HEK293T (cell line): Measurements from ENCODE around the gene TANC1.
A peak's percentile ranks its signal among the peaks of the same experiment; 100 is the strongest.

Experiments
- CTCF ChIA-PET: fragments of 350-600 bp; formaldehyde crosslinking; extraction: SDS; loops from one replicate; lab custom pipeline; 2021; ENCODE audit warnings: antibody characterized with exemption, inconsistent platforms; lab: Yijun Ruan, JAX
- POLR2A ChIA-PET: fragments of 350-600 bp; formaldehyde crosslinking; extraction: SDS; loops from one replicate; lab custom pipeline; 2020; ENCODE audit warnings: antibody characterized with exemption, inconsistent platforms; lab: Yijun Ruan, JAX
- DNase-seq: peaks from one replicate; pipeline ENCODE4 v3.0.0; 2012; ENCODE audit warnings: mixed read lengths; ENCODE audit errors: extremely low spot score
- ARNT ChIP-seq: fragments of 450-650 bp; IDR thresholded peaks from 2 replicates; pipeline ENCODE4 v1.6.1; 2017; ENCODE audit warnings: mild to moderate bottlenecking
- BHLHE40 ChIP-seq: fragments of 450-650 bp; IDR thresholded peaks from 2 replicates; pipeline ENCODE4 v1.6.1; 2016; ENCODE audit warnings: mild to moderate bottlenecking, moderate library complexity, borderline replicate concordance
- CTBP1 ChIP-seq: fragments of 450-650 bp; IDR thresholded peaks from 2 replicates; pipeline ENCODE4 v1.6.1; 2016; ENCODE audit warnings: borderline replicate concordance
- ELF4 ChIP-seq: fragments of 450-650 bp; IDR thresholded peaks from 2 replicates; pipeline ENCODE4 v1.6.1; 2017; ENCODE audit warnings: antibody characterized with exemption
- FOXA1 ChIP-seq: fragments of 450-650 bp; IDR thresholded peaks from 2 replicates; pipeline ENCODE4 v1.6.1; 2016; ENCODE audit warnings: mild to moderate bottlenecking
- FOXK2 ChIP-seq: fragments of 450-650 bp; IDR thresholded peaks from 2 replicates; pipeline ENCODE4 v1.6.1; 2016; ENCODE audit warnings: mild to moderate bottlenecking
- FOXM1 ChIP-seq: fragments of 450-650 bp; IDR thresholded peaks from 2 replicates; pipeline ENCODE4 v1.6.1; 2017; ENCODE audit warnings: mild to moderate bottlenecking, borderline replicate concordance
- HDGF ChIP-seq: fragments of 450-650 bp; IDR thresholded peaks from 2 replicates; pipeline ENCODE4 v1.6.1; 2017; ENCODE audit warnings: antibody characterized with exemption, borderline replicate concordance
- L3MBTL2 ChIP-seq: fragments of 450-650 bp; conservative IDR thresholded peaks from 2 replicates; pipeline ENCODE4 v1.6.1; 2016; ENCODE audit warnings: mild to moderate bottlenecking
- LEF1 ChIP-seq: fragments of 450-650 bp; IDR thresholded peaks from 2 replicates; pipeline ENCODE4 v1.6.1; 2017; ENCODE audit warnings: mild to moderate bottlenecking, borderline replicate concordance
- NFRKB ChIP-seq: fragments of 450-650 bp; IDR thresholded peaks from 2 replicates; pipeline ENCODE4 v1.6.1; 2016; ENCODE audit warnings: mild to moderate bottlenecking, moderate library complexity
- PKNOX1 ChIP-seq: fragments of 450-650 bp; IDR thresholded peaks from 2 replicates; pipeline ENCODE4 v1.6.1; 2016
- SP1 ChIP-seq: fragments of 450-650 bp; IDR thresholded peaks from 2 replicates; pipeline ENCODE4 v1.6.1; 2017
- SUZ12 ChIP-seq: fragments of 450-650 bp; IDR thresholded peaks from 2 replicates; pipeline ENCODE4 v1.6.1; 2016; ENCODE audit warnings: mild to moderate bottlenecking
- TARDBP ChIP-seq: fragments of 450-650 bp; IDR thresholded peaks from 2 replicates; pipeline ENCODE4 v1.6.1; 2016
- ZNF384 ChIP-seq: fragments of 450-650 bp; IDR thresholded peaks from 2 replicates; pipeline ENCODE4 v1.6.1; 2016

TANC1 gene

DNA sequence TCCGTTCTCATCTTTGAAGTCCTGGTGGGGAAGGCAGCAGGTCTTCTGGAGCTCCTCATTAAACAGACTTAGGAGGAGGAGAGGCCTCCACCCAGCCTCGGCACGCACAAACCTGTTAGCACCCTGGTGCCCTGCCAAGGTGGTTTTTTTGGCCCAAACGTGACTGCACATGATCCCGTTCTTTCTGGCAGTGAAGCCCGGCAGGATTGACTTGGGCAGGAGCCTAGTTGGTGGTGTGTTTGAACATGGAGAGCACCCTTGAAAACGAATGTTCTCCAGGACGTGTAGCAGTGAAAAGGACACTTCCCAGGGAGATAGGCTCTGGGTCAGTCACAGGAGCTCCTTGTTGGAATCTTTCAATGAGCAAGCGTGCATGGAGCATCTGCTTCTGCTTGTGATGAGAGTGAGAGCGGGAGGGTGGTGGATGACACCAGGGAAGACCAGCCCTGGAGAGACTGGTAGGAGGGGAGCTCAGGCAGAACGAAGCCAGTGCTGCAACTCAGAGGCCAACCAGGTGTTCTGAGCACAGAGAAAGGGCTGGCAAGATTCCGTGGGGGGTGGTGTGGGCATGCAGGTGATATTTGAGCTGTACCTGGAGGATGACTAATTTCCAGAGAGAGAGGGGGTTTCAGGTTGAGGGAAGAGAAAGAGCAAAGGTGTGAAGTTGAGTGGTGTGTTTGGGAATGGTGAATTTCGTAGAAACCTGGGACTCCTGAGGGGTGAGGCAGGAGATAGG, 73.8 kb downstream of the TANC1 start:
- no peak for DNase-seq
- no peak for TF ChIP-seq FOXK2
- no peak for TF ChIP-seq FOXA1
- no peak for TF ChIP-seq SUZ12
- no peak for TF ChIP-seq ELF4
- TF ChIP-seq HDGF: no peak
- TF ChIP-seq NFRKB: no peak
- no peak for TF ChIP-seq ARNT
- TF ChIP-seq FOXM1: no peak
- POLR2A ChIA-PET: no interaction called here
- CTCF ChIA-PET: interaction anchor here (0.5 kb wide), 1 partner anchor 175 kb away, joined by 3 read pairs; no protein-coding TSS in a partner anchor

GRCh38 chr2:159043710-159044109, 75.3 kb downstream of the TANC1 start:
- CTCF ChIA-PET: no interaction called here

GRCh38 chr2:159044804-159045286, 76.4 kb downstream of the TANC1 start:
- POLR2A ChIA-PET: no interaction called here
- DNase-seq: no peak
- CTCF ChIA-PET: interaction anchor here (0.8 kb wide), 3 partner anchors 9 to 62 kb away, joined by 3 to 8 read pairs (median 4); no protein-coding TSS in a partner anchor
- TF ChIP-seq TARDBP: no peak
- TF ChIP-seq CTBP1: no peak
- no peak for TF ChIP-seq NFRKB
- no peak for TF ChIP-seq L3MBTL2
- TF ChIP-seq PKNOX1: no peak
- TF ChIP-seq ZNF384: no peak
- TF ChIP-seq FOXM1: no peak
- no peak for TF ChIP-seq SP1
- TF ChIP-seq ARNT: no peak
- TF ChIP-seq ELF4: no peak
- no peak for TF ChIP-seq FOXA1
- TF ChIP-seq SUZ12: no peak
- no peak for TF ChIP-seq BHLHE40
- TF ChIP-seq LEF1: no peak
- no peak for TF ChIP-seq HDGF
- TF ChIP-seq FOXK2: no peak

More at GRCh38 chr2:159043710-159044109, 75.3 kb downstream of the TANC1 start:
- no peak for TF ChIP-seq FOXA1
- POLR2A ChIA-PET: no interaction called here
- no peak for DNase-seq

DNA sequence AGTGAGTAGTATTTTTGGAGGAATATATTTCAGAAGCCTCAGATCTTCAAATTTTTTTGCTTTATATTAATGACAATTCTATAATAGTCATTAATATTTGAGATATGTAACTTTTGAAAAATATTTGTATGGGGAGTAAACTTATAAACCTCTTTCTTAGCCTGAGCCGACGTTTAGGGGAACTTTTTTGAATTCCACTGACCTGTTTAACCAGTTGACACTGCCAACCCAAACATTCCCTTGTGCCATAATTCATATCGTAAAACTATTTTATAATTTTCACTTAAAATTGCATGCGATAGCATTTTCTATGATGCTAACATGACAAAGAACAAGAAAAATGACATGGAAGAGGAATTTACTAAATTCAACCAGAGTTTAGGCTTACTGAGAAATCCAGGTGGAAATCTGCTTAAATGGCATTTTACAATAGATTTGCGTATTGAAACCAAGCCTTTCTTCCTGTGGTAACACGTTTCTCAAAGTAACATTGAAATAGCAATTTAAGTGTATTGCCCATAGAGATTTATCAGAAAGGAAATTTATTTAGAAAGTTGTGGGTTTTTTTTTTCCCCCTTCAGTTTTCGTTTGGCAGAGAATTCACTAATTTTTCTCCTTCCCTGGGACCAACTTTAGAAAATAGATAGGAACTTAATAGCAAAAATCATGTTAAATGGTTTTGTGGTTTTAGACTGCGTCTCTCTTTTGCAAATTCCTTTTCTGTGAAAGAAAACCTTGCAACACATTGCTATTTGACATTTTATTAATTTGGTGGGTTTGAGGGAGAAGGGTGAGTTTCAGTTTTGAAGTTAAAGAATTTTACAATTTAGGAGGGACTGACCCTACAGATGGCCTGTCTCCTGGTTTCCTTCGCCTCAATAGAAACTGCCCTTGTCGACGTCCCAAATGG, 77.4 kb downstream of the TANC1 start:
- ChIA-PET CTCF (no interaction called here), POLR2A (no interaction called here)
- no peak for DNase-seq
- no peak for TF ChIP-seq PKNOX1
- no peak for TF ChIP-seq SUZ12
- TF ChIP-seq BHLHE40: no peak
- TF ChIP-seq TARDBP: no peak
- no peak for TF ChIP-seq ARNT
- no peak for TF ChIP-seq ELF4
- TF ChIP-seq HDGF: no peak

GRCh38 chr2:159046966-159047365, 78.5 kb downstream of the TANC1 start:
- no peak for DNase-seq
- POLR2A ChIA-PET: no interaction called here
- CTCF ChIA-PET: no interaction called here
- TF ChIP-seq FOXM1 (no peak), FOXK2 (no peak), HDGF (no peak), ELF4 (no peak), PKNOX1 (peak; percentile 64), ARNT (no peak), CTBP1 (no peak), LEF1 (no peak)

GRCh38 chr2:159050426-159050825, 82.0 kb downstream of the TANC1 start:
- DNase-seq: no peak
- TF ChIP-seq SUZ12 (no peak), HDGF (no peak)
- ChIA-PET POLR2A (no interaction called here), CTCF (no interaction called here)
